GM19023 (cell line): ENCODE results near the gene OR51D1.

Experiments used
- ATAC-seq: cut with Tn5 transposase; IDR thresholded peaks from one replicate; pipeline ENCODE4 v1.9.1; 2021; ENCODE audit warnings: mild to moderate bottlenecking, moderate library complexity; ENCODE audit not compliant: unreplicated experiment

Gene OR51D1

GRCh38 chr11:4636962-4637661 is at the start of gene OR51D1:
Gene OR51D1 (plus strand): TSS chr11:4637477. CDS start chr11:4639791, 2,314 bp downstream.
- peak; percentile 88 for ATAC-seq

- ATAC-seq, result no peak
Measured at GRCh38 chr11:4589017-4589416, 48.3 kb upstream of the OR51D1 start.

- no peak for ATAC-seq
Measured at GRCh38 chr11:4593739-4594138, 43.5 kb upstream of the OR51D1 start, which contains the start of gene OR52I1. Gene OR52I1 (plus strand): TSS chr11:4594039. CDS start chr11:4594039, 0 bp downstream.

GRCh38 chr11:4605057-4605456 is 32.2 kb upstream of the OR51D1 start:
- ATAC-seq, result no peak

- no peak for ATAC-seq
Measured at GRCh38 chr11:4606231-4607015, 30.9 kb upstream of the OR51D1 start.

- ATAC-seq, result no peak
Measured at GRCh38 chr11:4607096-4607495, 30.2 kb upstream of the OR51D1 start.

- peak; percentile 100 for ATAC-seq
Measured at GRCh38 chr11:4607781-4608666, 29.3 kb upstream of the OR51D1 start, which contains the start of gene TRIM68. Gene TRIM68 (minus strand): TSS chr11:4608231. CDS start chr11:4605504, 2,727 bp downstream.

GRCh38 chr11:4610258-4610935 is 26.9 kb upstream of the OR51D1 start:
- no peak for ATAC-seq

- ATAC-seq, result no peak
Measured at GRCh38 chr11:4611986-4612385, 25.3 kb upstream of the OR51D1 start.

GRCh38 chr11:4615856-4616444 is 21.3 kb upstream of the OR51D1 start:
- no peak for ATAC-seq

GRCh38 chr11:4619514-4619913 is 17.8 kb upstream of the OR51D1 start:
- no peak for ATAC-seq

- no peak for ATAC-seq
Measured at GRCh38 chr11:4626207-4627099, 10.8 kb upstream of the OR51D1 start.

- no peak for ATAC-seq
Measured at GRCh38 chr11:4636136-4636535, 1.1 kb upstream of the OR51D1 start.

- no peak for ATAC-seq
Measured at GRCh38 chr11:4637662-4638047, 378 bp downstream of the OR51D1 start.

- ATAC-seq, result no peak
Measured at GRCh38 chr11:4639931-4640330, 2.7 kb downstream of the OR51D1 start.

- no peak for ATAC-seq
Measured at GRCh38 chr11:4641501-4641900, 4.2 kb downstream of the OR51D1 start.

- ATAC-seq, result no peak
Measured at GRCh38 chr11:4642043-4642442, 4.8 kb downstream of the OR51D1 start.

- no peak for ATAC-seq
Measured at GRCh38 chr11:4643076-4643475, 5.8 kb downstream of the OR51D1 start.

- ATAC-seq, result no peak
Measured at GRCh38 chr11:4643682-4644081, 6.4 kb downstream of the OR51D1 start, which contains the start of gene OR51E1. Gene OR51E1 (plus strand): TSS chr11:4643982. CDS start chr11:4652527, 8,545 bp downstream.
